Measurements from ENCODE around the gene DENND6B. TPM values are rescaled to one million over a fixed set of nuclear protein-coding genes. Genes with fewer than 3 reads are reported as not detected.

Gene DENND6B
- total and polyA plus RNA-seq, 2 of the 13 experiments (the other 11 are each of a cell fraction or from before 2014, with no cell fraction given), result 0.95 to 3.8 TPM

- Histone ChIP-seq H3K36me3 (replicated peaks in 1 of 2; ENCODE audit: control insufficient read depth in 1 of 2, insufficient read depth in 2 of 2, low read length in 2 of 2) (no peaks in the 10 kb centered on the region), H3K9ac (ENCODE audit: insufficient read depth, low read depth, low read length) (peak overlapping the region; percentile 42), H3K27ac (ENCODE audit: extremely low read length, insufficient read depth, low read length) (peak overlapping the region; percentile 41), H3K27me3 (ENCODE audit: control insufficient read depth in 1 of 2, insufficient read depth in 2 of 2, low read length in 2 of 2) (no peaks in the 10 kb centered on the region; a peak in 2 of 5 replicates), H3K79me2 (ENCODE audit: insufficient read depth, low read length) (peaks cover 9% of the 10 kb centered on the region), H3K9me3 (ENCODE audit: low read length) (no peaks in the 10 kb centered on the region), H3K4me1 (ENCODE audit: insufficient read depth, low read length) (peaks cover 74% of the 10 kb centered on the region), H4K20me1 (ENCODE audit: insufficient read depth, low read length) (no peaks in the 10 kb centered on the region), H3K4me3 (replicated peaks in 1 of 3; ENCODE audit: insufficient read depth in 1 of 3, low read depth in 2 of 3, low read length in 3 of 3) (peak overlapping the region; percentile 20 to 69 (median 48)), H3K4me2 (ENCODE audit: low read depth, low read length) (peak overlapping the region; percentile 81), H2AFZ (ENCODE audit: low read length) (no peak overlapping the region)
- no TSS peak for BruUV-seq (replicated peaks)
- POLR2A ChIA-PET, result interaction anchor here (0.5 to 3.8 kb wide), 4 partner anchors 9 to 17 kb away, joined by 3 to 27 read pairs (median 3); no protein-coding TSS in a partner anchor
- ATAC-seq, result peak; percentile 44
- intact Hi-C loops (cut with micrococcal nuclease; ENCODE audit: unreplicated experiment) (no loop called here), in situ Hi-C loops (cut with HindIII; ENCODE audit: extremely low pct_ligation_motif_present, low pct_unique_long_range_greater_than_20kb) (no loop called here)
- FAIRE-seq, result no peak
- CTCF ChIA-PET (ENCODE audit: low intra/inter-chr PET ratio, low total read pairs), result interaction anchor here (0.8 to 1.9 kb wide), 2 partner anchors 20 to 35 kb away, joined by 3 to 12 read pairs; no protein-coding TSS in a partner anchor
- no CpG with 5 or more reads among the region's 16 CpGs for WGBS (ENCODE audit: low lambda C conversion rate)
- DNase-seq (ENCODE audit: low spot score), result peak; percentile 39
- TF ChIP-seq HNF1A (IDR thresholded peaks at IDR 0.05; ENCODE audit: low read depth) (no peak), HNF1A (CRISPR knock-in tag; IDR thresholded peaks at IDR 0.05; ENCODE audit: borderline replicate concordance) (no peak), PHF20 (CRISPR knock-in tag; IDR thresholded peaks at IDR 0.05) (no peak), SP1 (IDR thresholded peaks at IDR 0.05) (no peak), SP1 (CRISPR knock-in tag; IDR thresholded peaks at IDR 0.05) (no peak), YY1 (IDR thresholded peaks at IDR 0.05; ENCODE audit: insufficient read depth, insufficient replicate concordance, low read depth, low read length) (peak; percentile 35), ZNF513 (CRISPR knock-in tag; conservative IDR thresholded peaks at IDR 0.05) (no peak), RARG (CRISPR knock-in tag; IDR thresholded peaks at IDR 0.05; ENCODE audit: low read depth) (no peak), ZBTB4 (CRISPR knock-in tag; IDR thresholded peaks at IDR 0.05; ENCODE audit: borderline replicate concordance) (peak; percentile 26; the same call in 1 of the 2 replicates), SNAI1 (CRISPR knock-in tag; IDR thresholded peaks at IDR 0.05; ENCODE audit: borderline replicate concordance) (0 out of 2 replicates have a peak, but pooled peaks have one; percentile 38), MTA3 (CRISPR knock-in tag; IDR thresholded peaks at IDR 0.05) (no peak), ZNF691 (CRISPR knock-in tag; IDR thresholded peaks at IDR 0.05; ENCODE audit: borderline replicate concordance, low read depth) (no peak), ATF7 (IDR thresholded peaks at IDR 0.05) (no peak), ATF7 (CRISPR knock-in tag; IDR thresholded peaks at IDR 0.05) (no peak)
Measured at GRCh38 chr22:50310949-50311444, 15.8 kb downstream of the DENND6B start.

Measured in HepG2 (cell line).